Peyer's patch (tissue), 4 donors: ENCODE data around the gene FAM222A.

Experiments used
- CTCF ChIP-seq, 6 experiments: fragments of 450-650 bp in 4 of 6; fragments of 200-600 bp in 2 of 6; sonication (generic) in 1 of 6; IDR thresholded peaks; one replicate each; pipeline ENCODE4 v1.5.1; 2017 to 2019; ENCODE audit warnings: antibody characterized with exemption in 6 of 6, mild to moderate bottlenecking in 3 of 6, moderate library complexity in 1 of 6
- POLR2A ChIP-seq, 2 donors: fragments of 450-650 bp; IDR thresholded peaks; one replicate each; pipeline ENCODE4 v1.5.1; 2017; ENCODE audit warnings: antibody characterized with exemption in 2 of 2, mild to moderate bottlenecking in 2 of 2, moderate library complexity in 2 of 2

- TF ChIP-seq CTCF (IDR thresholded peaks at IDR 0.05) (no peak), POLR2A (IDR thresholded peaks at IDR 0.05) (no peak)
Measured at GRCh38 chr12:109698820-109699219, 14.8 kb upstream of the FAM222A start.
